Pons (tissue), 1 donor: Measurements from ENCODE around the gene SLC7A6.
"Not testable (repeated sequence)": the region's sequence is repeated elsewhere in the genome, so short reads cannot be mapped to it uniquely, and the experiment has no call there.

Experiments
- DNase-seq: peaks from one replicate; pipeline ENCODE4 v3.0.0-alpha.2; 2016; ENCODE audit warnings: low spot score

SLC7A6 gene

GRCh38 chr16:68283801-68284598 is 19.7 kb downstream of the SLC7A6 start:
- no peak for DNase-seq

DNA sequence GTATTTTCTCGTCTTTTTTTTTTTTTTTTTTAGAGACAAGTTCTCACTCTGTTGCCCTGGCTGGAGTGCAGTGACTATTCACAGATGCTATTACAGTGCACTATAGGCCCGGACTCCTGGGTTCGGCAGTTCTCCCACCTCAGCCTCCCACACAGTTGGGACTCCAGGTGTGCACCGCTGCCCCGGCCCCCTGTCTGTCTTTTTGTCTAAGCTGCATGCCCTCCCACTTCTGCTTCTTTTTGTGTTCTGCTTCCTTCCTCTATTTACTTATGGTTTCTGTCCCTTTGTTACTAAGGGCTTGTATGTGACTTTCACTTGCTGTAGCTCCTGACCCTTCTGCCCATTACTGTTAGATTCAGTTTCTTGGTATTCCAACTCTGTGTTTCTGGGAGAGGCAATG is 20.5 kb downstream of the SLC7A6 start:
- peak; percentile 53 for DNase-seq

- DNase-seq = no peak
These were observed 21.4 kb downstream of the SLC7A6 start for GRCh38 chr16:68285683-68286082.

GRCh38 chr16:68286153-68287074 is 22.1 kb downstream of the SLC7A6 start:
- peak; percentile 38 for DNase-seq

DNA sequence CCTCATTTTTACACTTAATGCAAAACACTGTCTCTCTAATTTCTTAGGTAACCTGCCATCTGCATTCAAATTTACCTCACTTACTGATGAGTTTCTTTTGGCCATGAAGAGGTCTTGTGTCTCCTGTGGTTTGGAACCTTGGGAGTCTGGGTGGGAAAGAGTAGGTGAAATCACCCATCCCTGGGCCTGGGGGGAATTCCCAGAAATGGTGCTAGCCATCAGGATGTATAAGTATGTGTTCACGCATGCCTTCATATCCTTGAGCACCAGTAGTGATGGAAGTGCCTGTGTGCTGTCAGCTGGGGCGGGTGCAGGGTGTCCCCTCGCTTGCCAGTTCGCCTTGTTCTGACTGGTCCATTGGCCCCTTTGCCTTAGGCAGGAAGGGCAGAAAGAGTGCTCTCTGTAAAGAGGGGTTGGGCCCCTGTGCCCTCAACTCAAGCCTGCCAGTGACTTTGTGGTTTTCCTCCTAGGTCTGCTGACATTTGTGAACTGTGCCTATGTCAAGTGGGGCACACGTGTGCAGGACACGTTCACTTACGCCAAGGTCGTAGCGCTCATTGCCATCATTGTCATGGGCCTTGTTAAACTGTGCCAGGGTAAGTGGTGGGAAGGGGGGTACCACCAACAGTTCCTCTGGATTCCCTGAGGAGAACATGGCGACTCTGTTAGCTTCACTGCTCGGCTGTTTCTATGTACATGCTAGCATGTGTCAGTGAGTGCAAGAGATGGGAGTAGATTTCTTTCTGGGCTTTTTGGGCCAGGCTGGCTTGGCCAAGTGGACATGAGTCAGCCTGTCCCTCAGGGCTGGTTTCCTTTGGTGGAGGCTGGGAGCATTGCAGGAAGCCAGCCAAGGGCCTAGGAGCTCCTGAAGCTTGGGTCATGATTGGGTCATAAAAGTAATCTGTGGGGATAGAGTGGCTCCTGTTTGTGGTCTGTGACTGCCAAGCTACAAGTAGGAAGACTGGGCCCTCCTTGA is 23.2 kb downstream of the SLC7A6 start:
- no peak for DNase-seq

GRCh38 chr16:68288252-68288650 is 23.9 kb downstream of the SLC7A6 start:
- DNase-seq = no peak

GRCh38 chr16:68288796-68289195 is 24.5 kb downstream of the SLC7A6 start:
- not testable (repeated sequence) for DNase-seq

- DNase-seq = no peak
These were observed 24.9 kb downstream of the SLC7A6 start for GRCh38 chr16:68289202-68289601.

GRCh38 chr16:68289621-68290329 is 25.4 kb downstream of the SLC7A6 start:
- no peak for DNase-seq

DNA sequence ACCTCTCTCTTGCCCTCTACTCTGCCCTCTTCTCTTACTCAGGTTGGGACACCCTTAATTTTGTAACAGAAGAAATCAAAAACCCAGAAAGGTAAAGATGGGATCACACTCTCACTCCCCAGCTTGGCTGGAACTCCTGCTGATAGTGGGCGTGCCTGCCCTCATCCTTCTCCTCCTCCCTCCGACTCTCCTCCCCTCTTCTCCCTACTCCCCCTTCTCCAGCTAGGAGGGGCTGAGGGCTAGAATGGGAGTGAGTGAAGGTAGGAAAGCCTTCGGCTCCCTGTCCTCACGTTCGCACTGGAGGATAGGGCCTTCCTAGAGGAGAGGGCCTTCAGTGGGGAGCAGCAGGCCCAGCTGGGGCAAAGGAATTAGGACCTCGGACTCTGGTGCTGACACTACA is 26.1 kb downstream of the SLC7A6 start:
- DNase-seq = no peak

DNA sequence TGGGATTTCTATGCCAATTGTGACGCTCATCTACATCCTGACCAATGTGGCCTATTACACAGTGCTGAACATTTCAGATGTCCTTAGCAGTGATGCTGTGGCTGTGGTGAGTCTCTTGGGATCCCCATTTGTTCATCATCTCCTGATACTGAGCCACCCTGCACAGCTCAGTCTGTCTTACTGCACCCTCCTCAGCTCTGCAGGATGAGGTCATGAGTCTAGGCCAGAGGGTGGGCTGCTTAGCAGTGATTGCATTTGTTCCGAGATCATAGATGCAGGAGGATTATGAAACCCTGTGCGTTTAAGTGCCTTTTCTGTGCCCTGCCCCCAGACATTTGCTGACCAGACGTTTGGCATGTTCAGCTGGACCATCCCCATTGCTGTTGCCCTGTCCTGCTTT is 26.9 kb downstream of the SLC7A6 start:
- DNase-seq = no peak

DNA sequence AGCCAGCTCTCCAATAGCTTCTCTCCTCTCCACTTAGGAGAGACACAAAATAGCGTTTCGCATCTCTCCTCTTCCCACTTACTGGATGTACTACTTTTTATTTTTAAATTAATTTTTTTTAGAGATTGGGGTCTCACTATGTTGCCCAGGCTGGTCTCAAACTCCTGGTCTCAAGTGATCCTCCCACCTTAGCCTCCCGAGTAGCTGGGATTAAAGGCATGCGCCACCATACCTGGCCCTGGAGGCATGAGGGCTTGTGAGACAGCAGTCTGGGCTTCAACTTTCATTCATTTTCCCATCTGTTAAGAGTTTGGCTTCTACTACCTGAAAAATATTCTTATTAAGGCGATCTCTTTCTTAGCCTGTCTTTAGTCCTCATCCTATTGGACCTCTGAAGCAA is 28.1 kb downstream of the SLC7A6 start:
- no peak for DNase-seq

GRCh38 chr16:68296291-68296690 is 32.0 kb downstream of the SLC7A6 start:
- DNase-seq = no peak

GRCh38 chr16:68296693-68297092 is 32.4 kb downstream of the SLC7A6 start:
- no peak for DNase-seq

GRCh38 chr16:68297908-68298307 is 33.6 kb downstream of the SLC7A6 start:
- no peak for DNase-seq

DNA sequence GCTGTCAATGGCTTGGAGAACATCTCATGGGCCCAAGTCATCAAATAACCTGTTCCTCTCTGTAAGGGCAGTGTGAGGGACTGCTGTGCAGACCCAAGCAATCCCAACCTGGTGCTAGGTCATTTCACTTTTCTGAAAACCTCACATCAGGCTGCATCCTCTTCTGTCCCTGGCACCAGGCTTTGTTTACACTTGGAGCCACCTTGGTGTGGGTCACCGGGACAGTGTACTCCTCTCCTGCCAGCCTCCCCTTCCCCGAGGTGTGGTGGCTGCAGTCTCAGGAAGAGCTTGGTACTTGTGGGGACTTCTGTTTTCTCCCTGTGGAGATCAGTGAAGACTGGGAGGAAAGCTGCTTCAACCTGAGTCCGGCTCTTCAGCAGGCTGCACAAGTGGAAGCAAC is 34.0 kb downstream of the SLC7A6 start:
- no peak for DNase-seq

- DNase-seq = no peak
These were observed 34.7 kb downstream of the SLC7A6 start for GRCh38 chr16:68298907-68299561.

- no peak for DNase-seq
These were observed 35.5 kb downstream of the SLC7A6 start for GRCh38 chr16:68299571-68300453.

- no peak for DNase-seq
These were observed 36.6 kb downstream of the SLC7A6 start for GRCh38 chr16:68300734-68301459.
